GM21528 (cell line): ENCODE measurements around the gene ULK4.
"Not testable (repeated sequence)": the region's sequence is repeated elsewhere in the genome, so short reads cannot be mapped to it uniquely, and the experiment has no call there.

Source experiments
- ATAC-seq: cut with Tn5 transposase; IDR thresholded peaks from one replicate; pipeline ENCODE4 v1.9.1; 2021; ENCODE audit warnings: mild to moderate bottlenecking, moderate library complexity; ENCODE audit not compliant: unreplicated experiment, low FRiP score

Gene ULK4

GRCh38 chr3:41290306-41290705, 671.6 kb downstream of the ULK4 start:
- ATAC-seq, result no peak

GRCh38 chr3:41288785-41289184, 673.1 kb downstream of the ULK4 start:
- ATAC-seq, result no peak

- no peak for ATAC-seq
Observed at GRCh38 chr3:41286305-41286704, 675.6 kb downstream of the ULK4 start.

- not testable (repeated sequence) for ATAC-seq
Observed at GRCh38 chr3:41284934-41285333, 677.0 kb downstream of the ULK4 start.

- no peak for ATAC-seq
Observed at GRCh38 chr3:41277790-41278465, 684.0 kb downstream of the ULK4 start.

- no peak for ATAC-seq
Observed at GRCh38 chr3:41276191-41276590, 685.7 kb downstream of the ULK4 start.

- no peak for ATAC-seq
Observed at GRCh38 chr3:41274944-41275668, 686.8 kb downstream of the ULK4 start.

- no peak for ATAC-seq
Observed at GRCh38 chr3:41272667-41273066, 689.2 kb downstream of the ULK4 start.

- ATAC-seq, result no peak
Observed at GRCh38 chr3:41267975-41268640, 693.8 kb downstream of the ULK4 start.

GRCh38 chr3:41265823-41266273, 696.1 kb downstream of the ULK4 start:
- ATAC-seq, result no peak

- ATAC-seq, result no peak
Observed at GRCh38 chr3:41265011-41265545, 696.8 kb downstream of the ULK4 start.

- ATAC-seq, result no peak
Observed at GRCh38 chr3:41260063-41260450, 701.8 kb downstream of the ULK4 start.

- no peak for ATAC-seq
Observed at GRCh38 chr3:41259449-41260062, 702.3 kb downstream of the ULK4 start.

- ATAC-seq, result no peak
Observed at GRCh38 chr3:41258239-41258800, 703.6 kb downstream of the ULK4 start.

- no peak for ATAC-seq
Observed at GRCh38 chr3:41251593-41251992, 710.3 kb downstream of the ULK4 start.

- ATAC-seq, result no peak
Observed at GRCh38 chr3:41250825-41251224, 711.1 kb downstream of the ULK4 start.

GRCh38 chr3:41249318-41249717, 712.6 kb downstream of the ULK4 start:
- no peak for ATAC-seq

GRCh38 chr3:41248525-41248924, 713.4 kb downstream of the ULK4 start:
- ATAC-seq, result no peak

- ATAC-seq, result no peak
Observed at GRCh38 chr3:41247055-41248004, 714.6 kb downstream of the ULK4 start.
